ENCODE data around the gene PHETA1. TPM values are rescaled to one million over a fixed set of nuclear protein-coding genes. Genes with fewer than 3 reads are reported as not detected.

PHETA1 gene
- total and polyA plus RNA-seq, 2 experiments from 2014 or later = 5.3 to 12.9 TPM

DNA sequence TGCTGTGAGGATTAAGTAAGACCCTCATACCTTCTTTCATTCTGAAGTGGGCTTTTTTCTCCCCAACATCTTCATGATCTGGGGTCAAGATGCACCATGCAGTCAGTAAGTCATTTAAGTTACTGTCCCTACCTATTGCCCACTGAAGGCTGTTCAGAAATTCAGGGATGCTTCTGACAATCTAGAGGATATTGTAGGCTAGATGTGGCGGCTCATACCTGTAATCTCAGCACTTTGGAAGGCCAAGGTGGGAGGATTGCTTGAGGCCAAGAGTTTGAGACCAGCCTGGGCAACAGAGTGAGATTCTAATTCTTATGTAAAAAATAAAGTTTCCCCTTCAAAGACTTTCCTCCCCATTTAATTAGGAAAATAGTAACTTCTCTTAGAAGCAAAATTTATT lies 28.7 kb downstream of the PHETA1 start:
- H3K27me3 Mint-ChIP-seq (ENCODE audit: insufficient read depth, low read depth, poor library complexity) = peaks cover 13% of the 10 kb centered on the region
- H3K9me3 Mint-ChIP-seq = no peaks in the 10 kb centered on the region; the same call in 2 of the 3 replicates
- H3K4me3 ChIP-seq = no peak overlapping the region
- peaks cover 5% of the 10 kb centered on the region for H3K4me1 ChIP-seq (ENCODE audit: insufficient read depth)
- H3K27me3 ChIP-seq (ENCODE audit: insufficient read depth) = no peaks in the 10 kb centered on the region
- no peaks in the 10 kb centered on the region for H3K79me2 ChIP-seq (replicated peaks; ENCODE audit: insufficient read depth)
- TF ChIP-seq EZH2phosphoT487 (IDR thresholded peaks at IDR 0.05; ENCODE audit: unreplicated experiment) (no peak), CREB1 (CRISPR knock-in tag; IDR thresholded peaks at IDR 0.05; ENCODE audit: low read depth) (no peak), ZNF114 (CRISPR knock-in tag; IDR thresholded peaks at IDR 0.05) (no peak), EZH2 (IDR thresholded peaks at IDR 0.05; ENCODE audit: low read depth, unreplicated experiment) (no peak), NANOG (IDR thresholded peaks at IDR 0.05; ENCODE audit: borderline replicate concordance) (no peak), REST (IDR thresholded peaks at IDR 0.05; ENCODE audit: unreplicated experiment) (no peak), STAT1 (IDR thresholded peaks at IDR 0.05; ENCODE audit: unreplicated experiment) (no peak), ETS1 (IDR thresholded peaks at IDR 0.05) (no peak), ZNF331 (CRISPR knock-in tag; IDR thresholded peaks at IDR 0.05; ENCODE audit: low read depth) (no peak), POLR2AphosphoS5 (IDR thresholded peaks at IDR 0.05; ENCODE audit: low read depth) (no peak)
- TF ChIP-seq, protein P1, sequence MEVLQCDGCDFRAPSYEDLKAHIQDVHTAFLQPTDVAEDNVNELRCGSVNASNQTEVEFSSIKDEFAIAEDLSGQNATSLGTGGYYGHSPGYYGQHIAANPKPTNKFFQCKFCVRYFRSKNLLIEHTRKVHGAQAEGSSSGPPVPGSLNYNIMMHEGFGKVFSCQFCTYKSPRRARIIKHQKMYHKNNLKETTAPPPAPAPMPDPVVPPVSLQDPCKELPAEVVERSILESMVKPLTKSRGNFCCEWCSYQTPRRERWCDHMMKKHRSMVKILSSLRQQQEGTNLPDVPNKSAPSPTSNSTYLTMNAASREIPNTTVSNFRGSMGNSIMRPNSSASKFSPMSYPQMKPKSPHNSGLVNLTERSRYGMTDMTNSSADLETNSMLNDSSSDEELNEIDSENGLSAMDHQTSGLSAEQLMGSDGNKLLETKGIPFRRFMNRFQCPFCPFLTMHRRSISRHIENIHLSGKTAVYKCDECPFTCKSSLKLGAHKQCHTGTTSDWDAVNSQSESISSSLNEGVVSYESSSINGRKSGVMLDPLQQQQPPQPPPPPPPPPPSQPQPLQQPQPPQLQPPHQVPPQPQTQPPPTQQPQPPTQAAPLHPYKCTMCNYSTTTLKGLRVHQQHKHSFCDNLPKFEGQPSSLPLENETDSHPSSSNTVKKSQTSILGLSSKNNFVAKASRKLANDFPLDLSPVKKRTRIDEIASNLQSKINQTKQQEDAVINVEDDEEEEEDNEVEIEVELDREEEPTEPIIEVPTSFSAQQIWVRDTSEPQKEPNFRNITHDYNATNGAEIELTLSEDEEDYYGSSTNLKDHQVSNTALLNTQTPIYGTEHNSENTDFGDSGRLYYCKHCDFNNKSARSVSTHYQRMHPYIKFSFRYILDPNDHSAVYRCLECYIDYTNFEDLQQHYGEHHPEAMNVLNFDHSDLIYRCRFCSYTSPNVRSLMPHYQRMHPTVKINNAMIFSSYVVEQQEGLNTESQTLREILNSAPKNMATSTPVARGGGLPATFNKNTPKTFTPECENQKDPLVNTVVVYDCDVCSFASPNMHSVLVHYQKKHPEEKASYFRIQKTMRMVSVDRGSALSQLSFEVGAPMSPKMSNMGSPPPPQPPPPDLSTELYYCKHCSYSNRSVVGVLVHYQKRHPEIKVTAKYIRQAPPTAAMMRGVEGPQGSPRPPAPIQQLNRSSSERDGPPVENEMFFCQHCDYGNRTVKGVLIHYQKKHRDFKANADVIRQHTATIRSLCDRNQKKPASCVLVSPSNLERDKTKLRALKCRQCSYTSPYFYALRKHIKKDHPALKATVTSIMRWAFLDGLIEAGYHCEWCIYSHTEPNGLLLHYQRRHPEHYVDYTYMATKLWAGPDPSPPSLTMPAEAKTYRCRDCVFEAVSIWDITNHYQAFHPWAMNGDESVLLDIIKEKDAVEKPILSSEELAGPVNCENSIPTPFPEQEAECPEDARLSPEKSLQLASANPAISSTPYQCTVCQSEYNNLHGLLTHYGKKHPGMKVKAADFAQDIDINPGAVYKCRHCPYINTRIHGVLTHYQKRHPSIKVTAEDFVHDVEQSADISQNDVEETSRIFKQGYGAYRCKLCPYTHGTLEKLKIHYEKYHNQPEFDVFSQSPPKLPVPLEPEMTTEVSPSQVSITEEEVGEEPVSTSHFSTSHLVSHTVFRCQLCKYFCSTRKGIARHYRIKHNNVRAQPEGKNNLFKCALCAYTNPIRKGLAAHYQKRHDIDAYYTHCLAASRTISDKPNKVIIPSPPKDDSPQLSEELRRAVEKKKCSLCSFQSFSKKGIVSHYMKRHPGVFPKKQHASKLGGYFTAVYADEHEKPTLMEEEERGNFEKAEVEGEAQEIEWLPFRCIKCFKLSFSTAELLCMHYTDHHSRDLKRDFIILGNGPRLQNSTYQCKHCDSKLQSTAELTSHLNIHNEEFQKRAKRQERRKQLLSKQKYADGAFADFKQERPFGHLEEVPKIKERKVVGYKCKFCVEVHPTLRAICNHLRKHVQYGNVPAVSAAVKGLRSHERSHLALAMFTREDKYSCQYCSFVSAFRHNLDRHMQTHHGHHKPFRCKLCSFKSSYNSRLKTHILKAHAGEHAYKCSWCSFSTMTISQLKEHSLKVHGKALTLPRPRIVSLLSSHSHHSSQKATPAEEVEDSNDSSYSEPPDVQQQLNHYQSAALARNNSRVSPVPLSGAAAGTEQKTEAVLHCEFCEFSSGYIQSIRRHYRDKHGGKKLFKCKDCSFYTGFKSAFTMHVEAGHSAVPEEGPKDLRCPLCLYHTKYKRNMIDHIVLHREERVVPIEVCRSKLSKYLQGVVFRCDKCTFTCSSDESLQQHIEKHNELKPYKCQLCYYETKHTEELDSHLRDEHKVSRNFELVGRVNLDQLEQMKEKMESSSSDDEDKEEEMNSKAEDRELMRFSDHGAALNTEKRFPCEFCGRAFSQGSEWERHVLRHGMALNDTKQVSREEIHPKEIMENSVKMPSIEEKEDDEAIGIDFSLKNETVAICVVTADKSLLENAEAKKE (CRISPR knock-in tag; IDR thresholded peaks at IDR 0.05) = no peak
- TF ChIP-seq, protein P2, sequence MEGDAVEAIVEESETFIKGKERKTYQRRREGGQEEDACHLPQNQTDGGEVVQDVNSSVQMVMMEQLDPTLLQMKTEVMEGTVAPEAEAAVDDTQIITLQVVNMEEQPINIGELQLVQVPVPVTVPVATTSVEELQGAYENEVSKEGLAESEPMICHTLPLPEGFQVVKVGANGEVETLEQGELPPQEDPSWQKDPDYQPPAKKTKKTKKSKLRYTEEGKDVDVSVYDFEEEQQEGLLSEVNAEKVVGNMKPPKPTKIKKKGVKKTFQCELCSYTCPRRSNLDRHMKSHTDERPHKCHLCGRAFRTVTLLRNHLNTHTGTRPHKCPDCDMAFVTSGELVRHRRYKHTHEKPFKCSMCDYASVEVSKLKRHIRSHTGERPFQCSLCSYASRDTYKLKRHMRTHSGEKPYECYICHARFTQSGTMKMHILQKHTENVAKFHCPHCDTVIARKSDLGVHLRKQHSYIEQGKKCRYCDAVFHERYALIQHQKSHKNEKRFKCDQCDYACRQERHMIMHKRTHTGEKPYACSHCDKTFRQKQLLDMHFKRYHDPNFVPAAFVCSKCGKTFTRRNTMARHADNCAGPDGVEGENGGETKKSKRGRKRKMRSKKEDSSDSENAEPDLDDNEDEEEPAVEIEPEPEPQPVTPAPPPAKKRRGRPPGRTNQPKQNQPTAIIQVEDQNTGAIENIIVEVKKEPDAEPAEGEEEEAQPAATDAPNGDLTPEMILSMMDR (conservative IDR thresholded peaks at IDR 0.05; ENCODE audit: low read depth in 2 of 2) = no peak
- H3F3A ChIP-seq (replicated peaks; ENCODE audit: low read depth) = no peaks in the 10 kb centered on the region
- H3K4me3 Mint-ChIP-seq = no peak overlapping the region
- no peak overlapping the region for H3K27ac Mint-ChIP-seq
- no peak overlapping the region for H3K27ac ChIP-seq (ENCODE audit: low read depth)
- H3K36me3 ChIP-seq (ENCODE audit: insufficient read depth) = peaks cover 3% of the 10 kb centered on the region; the same call in 1 of the 2 replicates
- H3K4me1 Mint-ChIP-seq = peaks cover 6% of the 10 kb centered on the region; the same call in 2 of the 3 replicates
- no peak for DNase-seq (ENCODE audit: low spot score)
- H3K9me2 ChIP-seq (ENCODE audit: insufficient read depth) = no peaks in the 10 kb centered on the region
- no peak for ATAC-seq
- H4K20me1 ChIP-seq (replicated peaks; ENCODE audit: insufficient read depth) = no peaks in the 10 kb centered on the region; the same call in 1 of the 2 replicates
- no peak overlapping the region for H3K4me2 ChIP-seq
- no peak overlapping the region for H2AFZ ChIP-seq
- H3K36me3 Mint-ChIP-seq (ENCODE audit: low read depth) = no peaks in the 10 kb centered on the region; the same call in 1 of the 3 replicates

Data from GM23338 (cell line).